ENCODE data around the gene GNB1.

GRCh38 chr1:1927751-1928150, 36.9 kb upstream of the GNB1 start:
- TF ChIP-seq CTCF (conservative IDR thresholded peaks at IDR 0.05 in 1 of 2, IDR thresholded peaks at IDR 0.05 in 1 of 2; ENCODE audit: extremely low read depth in 1 of 2, insufficient read depth in 1 of 2, low read depth in 1 of 2, low read length in 2 of 2) (no peak), EZH2 (IDR thresholded peaks at IDR 0.05; ENCODE audit: borderline replicate concordance, low read length) (no peak)

Data from mammary epithelial cell (primary cell).